Right atrium auricular region (tissue), 2 donors: ENCODE data around the gene TCF12. TPM values are rescaled to one million over a fixed set of nuclear protein-coding genes. Genes with fewer than 3 reads are reported as not detected.

ENCODE experiments used
- DNase-seq: peaks from one replicate; pipeline ENCODE4 v3.0.0-alpha.2; 2019; ENCODE audit warnings: low spot score
- H3K27ac ChIP-seq, 2 donors: fragments of 200-600 bp; sonication (generic); 1 replicate in 1 of 2; 2 replicates in 1 of 2; pipeline ENCODE4 v1.5.1; 2016 to 2019
- H3K27me3 ChIP-seq, 2 donors: fragments of 200-600 bp; sonication (generic); one replicate each; pipeline versions ENCODE4 v1.5.1 to v1.6.0; 2017 to 2019
- H3K36me3 ChIP-seq: fragments of 200-600 bp; sonication (generic); one replicate; pipeline ENCODE4 v1.5.1; 2016
- H3K4me1 ChIP-seq, 2 donors: fragments of 200-600 bp; sonication (generic); one replicate each; pipeline versions ENCODE4 v1.5.1 to v1.6.0; 2017 to 2019
- H3K4me3 ChIP-seq, 2 donors: fragments of 200-600 bp; sonication (generic); 1 replicate in 1 of 2; 2 replicates in 1 of 2; pipeline ENCODE4 v1.5.1; 2017 to 2019; ENCODE audit warnings: mild to moderate bottlenecking in 1 of 2, moderate library complexity in 1 of 2
- H3K9me3 ChIP-seq, 2 donors: fragments of 200-600 bp; sonication (generic); one replicate each; pipeline ENCODE4 v1.5.1; 2019
- total RNA-seq, 2 donors: library from RNA; depleted of rRNA; stranded (reverse); fragments of >200 nt; gene quantifications; one replicate each; pipeline ENCODE4 v1.1.0, GENCODE V29; 2016
- TF ChIP-seq, protein P1 (sequence below), 2 donors: fragments of 200-600 bp; sonication (generic); IDR thresholded peaks; one replicate each; pipeline ENCODE4 v1.5.1; 2019; ENCODE audit warnings: antibody characterized with exemption in 2 of 2

TCF12 gene
- total RNA-seq, 2 donors from 2014 or later: 35.2 to 40.0 TPM

DNA sequence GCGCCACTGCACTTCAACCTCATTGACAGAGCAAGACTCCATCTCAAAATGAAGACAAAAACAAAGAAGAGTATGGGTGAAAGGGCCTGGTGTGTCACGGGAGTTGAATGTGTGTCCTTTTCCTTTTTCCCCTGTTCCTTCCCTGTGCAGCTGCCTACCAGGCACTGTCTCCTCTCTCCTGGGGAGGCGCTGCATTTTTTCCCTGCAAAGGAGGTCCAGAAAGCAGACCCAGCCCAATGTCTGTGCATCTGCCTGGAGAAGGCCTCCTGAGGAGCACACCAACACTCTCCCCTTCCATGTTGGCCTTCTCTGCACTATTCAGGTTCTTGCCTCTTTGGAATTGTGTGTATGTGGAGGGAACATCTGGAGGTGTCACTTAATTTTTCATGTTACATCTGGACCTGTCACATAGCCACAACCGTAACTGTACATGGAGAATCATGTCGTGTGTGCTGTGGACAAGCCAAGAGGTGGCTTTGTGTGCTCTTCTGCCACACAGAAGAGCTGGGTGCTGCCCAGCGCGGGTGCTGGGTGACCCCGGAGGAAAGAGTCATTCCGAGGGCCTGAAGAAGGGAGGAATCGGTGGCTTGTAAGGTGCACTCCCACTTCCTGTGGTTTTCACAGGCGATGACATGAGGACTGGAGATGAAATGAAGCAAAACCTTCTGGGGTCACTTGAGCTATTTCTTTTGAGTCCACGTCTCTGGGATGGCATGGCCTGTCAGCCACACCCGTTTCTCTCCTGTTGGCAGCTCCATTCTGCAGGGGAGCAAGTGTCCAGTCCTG is 411.3 kb downstream of the TCF12 start:
- Histone ChIP-seq H3K27me3 (no peaks in the 10 kb centered on the region), H3K27ac (no peak overlapping the region), H3K4me1 (peaks cover 0 to 8% of the 10 kb centered on the region in 2 donors), H3K4me3 (no peak overlapping the region), H3K9me3 (no peaks in the 10 kb centered on the region), H3K36me3 (no peaks in the 10 kb centered on the region)
- DNase-seq: no peak
- TF ChIP-seq, protein P1, sequence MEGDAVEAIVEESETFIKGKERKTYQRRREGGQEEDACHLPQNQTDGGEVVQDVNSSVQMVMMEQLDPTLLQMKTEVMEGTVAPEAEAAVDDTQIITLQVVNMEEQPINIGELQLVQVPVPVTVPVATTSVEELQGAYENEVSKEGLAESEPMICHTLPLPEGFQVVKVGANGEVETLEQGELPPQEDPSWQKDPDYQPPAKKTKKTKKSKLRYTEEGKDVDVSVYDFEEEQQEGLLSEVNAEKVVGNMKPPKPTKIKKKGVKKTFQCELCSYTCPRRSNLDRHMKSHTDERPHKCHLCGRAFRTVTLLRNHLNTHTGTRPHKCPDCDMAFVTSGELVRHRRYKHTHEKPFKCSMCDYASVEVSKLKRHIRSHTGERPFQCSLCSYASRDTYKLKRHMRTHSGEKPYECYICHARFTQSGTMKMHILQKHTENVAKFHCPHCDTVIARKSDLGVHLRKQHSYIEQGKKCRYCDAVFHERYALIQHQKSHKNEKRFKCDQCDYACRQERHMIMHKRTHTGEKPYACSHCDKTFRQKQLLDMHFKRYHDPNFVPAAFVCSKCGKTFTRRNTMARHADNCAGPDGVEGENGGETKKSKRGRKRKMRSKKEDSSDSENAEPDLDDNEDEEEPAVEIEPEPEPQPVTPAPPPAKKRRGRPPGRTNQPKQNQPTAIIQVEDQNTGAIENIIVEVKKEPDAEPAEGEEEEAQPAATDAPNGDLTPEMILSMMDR (IDR thresholded peaks at IDR 0.05): no peak

DNA sequence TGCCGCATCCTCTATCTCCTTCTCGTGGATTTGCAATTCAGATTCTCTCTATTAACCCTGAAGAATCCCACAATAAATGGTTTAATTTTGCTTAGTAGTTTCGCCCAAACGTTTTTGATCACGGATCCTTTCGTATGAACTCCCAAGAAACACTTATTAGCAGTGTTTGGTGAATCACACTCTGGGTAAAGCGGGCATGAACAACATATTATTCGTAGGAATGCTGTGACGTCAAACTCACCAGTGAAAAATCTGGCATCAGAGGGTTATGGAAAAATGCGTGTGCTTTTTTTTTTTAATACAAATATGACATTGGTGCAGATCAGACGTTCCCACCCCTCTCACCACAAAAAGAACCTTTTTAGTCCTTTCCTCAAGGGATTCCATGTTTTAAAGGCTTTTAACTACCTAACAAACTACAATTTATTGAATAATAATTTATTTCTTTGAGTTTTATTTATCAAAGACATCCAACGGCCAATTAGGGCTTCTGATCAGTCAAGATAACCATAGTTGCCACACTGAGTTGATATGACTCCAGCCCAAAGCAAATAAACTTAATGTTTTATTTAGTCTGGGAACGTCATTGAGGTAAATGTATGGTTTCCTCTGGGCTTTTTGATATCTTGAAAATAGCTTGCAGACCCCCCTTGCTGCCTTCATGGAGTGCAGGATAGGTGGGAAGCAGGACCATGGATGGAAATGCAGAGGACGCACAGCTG is 412.3 kb downstream of the TCF12 start:
- Histone ChIP-seq H3K4me3 (no peak overlapping the region), H3K36me3 (no peaks in the 10 kb centered on the region), H3K27me3 (no peaks in the 10 kb centered on the region), H3K27ac (no peak overlapping the region), H3K4me1 (peaks cover 0 to 8% of the 10 kb centered on the region in 2 donors), H3K9me3 (no peaks in the 10 kb centered on the region)
- TF ChIP-seq, protein P1 (IDR thresholded peaks at IDR 0.05): no peak
- no peak for DNase-seq

DNA sequence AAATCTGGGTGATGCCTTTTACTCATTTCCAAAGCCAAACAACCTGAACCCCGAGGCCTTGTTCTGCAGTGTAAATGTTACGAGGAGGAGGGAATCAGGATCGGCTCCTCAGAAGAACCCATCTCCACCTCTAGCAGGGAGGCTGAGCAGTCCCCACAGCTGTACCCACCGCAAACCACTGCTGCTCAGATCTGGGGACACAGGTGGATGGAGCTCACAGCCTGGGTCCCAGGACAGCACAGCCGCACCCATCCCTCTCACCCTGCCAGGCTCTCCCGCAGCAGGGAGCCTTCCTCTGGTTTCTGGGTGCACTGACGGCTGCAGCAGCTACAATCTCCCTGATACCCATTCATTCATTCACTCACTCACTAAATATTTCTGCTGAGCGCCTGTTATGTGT is 413.9 kb downstream of the TCF12 start:
- TF ChIP-seq, protein P1 (IDR thresholded peaks at IDR 0.05): no peak
- peaks cover 0 to 8% of the 10 kb centered on the region in 2 donors for H3K4me1 ChIP-seq
- H3K27ac ChIP-seq: no peak overlapping the region
- no peaks in the 10 kb centered on the region for H3K36me3 ChIP-seq
- no peak for DNase-seq
- no peaks in the 10 kb centered on the region for H3K9me3 ChIP-seq
- no peak overlapping the region for H3K4me3 ChIP-seq
- no peaks in the 10 kb centered on the region for H3K27me3 ChIP-seq

DNA sequence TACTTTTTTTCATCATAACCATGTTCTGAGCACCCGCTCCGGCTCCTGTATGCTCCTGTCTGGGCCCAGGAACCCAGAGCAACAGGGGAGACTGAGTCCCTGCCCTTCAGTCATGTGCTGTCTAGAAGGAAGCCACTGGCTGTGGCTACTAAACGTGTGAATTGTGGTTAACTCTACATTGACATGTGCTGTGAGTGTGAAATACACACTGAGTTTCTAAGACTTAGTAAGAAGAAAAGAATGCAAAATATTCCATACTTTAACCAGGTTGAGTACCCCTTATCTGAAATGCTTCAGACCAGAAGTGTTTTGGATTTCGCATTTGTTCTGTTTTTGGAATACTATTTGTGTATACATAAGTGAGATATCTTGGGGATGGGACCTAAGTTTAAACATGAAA is 415.0 kb downstream of the TCF12 start:
- TF ChIP-seq, protein P1 (IDR thresholded peaks at IDR 0.05): no peak
- no peak for DNase-seq
- H3K27ac ChIP-seq: no peak overlapping the region
- H3K36me3 ChIP-seq: no peaks in the 10 kb centered on the region
- H3K4me1 ChIP-seq: peaks cover 0 to 19% of the 10 kb centered on the region in 2 donors
- H3K27me3 ChIP-seq: no peaks in the 10 kb centered on the region
- H3K4me3 ChIP-seq: no peak overlapping the region
- H3K9me3 ChIP-seq: no peaks in the 10 kb centered on the region

DNA sequence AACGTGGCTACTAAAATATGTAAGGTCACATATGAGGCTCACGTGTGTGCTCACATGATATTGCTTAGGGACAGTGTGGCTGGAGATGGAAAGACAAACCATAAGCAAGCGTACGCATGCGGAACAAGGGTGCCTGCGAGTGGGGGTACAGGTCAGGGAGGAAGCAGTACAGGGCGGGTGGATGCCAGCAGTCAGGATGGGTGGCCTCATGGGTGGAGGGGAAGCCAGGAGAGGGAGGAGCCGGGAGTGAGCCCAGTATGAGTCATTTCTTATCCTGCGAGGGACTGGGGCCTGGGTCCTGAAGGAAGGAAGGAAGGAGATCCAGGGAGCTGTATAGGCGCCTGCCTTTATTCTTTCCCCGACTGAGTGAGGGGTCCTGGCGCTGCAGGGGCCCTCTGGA is 415.8 kb downstream of the TCF12 start:
- TF ChIP-seq, protein P1 (IDR thresholded peaks at IDR 0.05): no peak
- Histone ChIP-seq H3K27ac (no peak overlapping the region), H3K4me1 (peaks cover 0 to 23% of the 10 kb centered on the region in 2 donors), H3K4me3 (no peak overlapping the region), H3K9me3 (no peaks in the 10 kb centered on the region), H3K27me3 (no peaks in the 10 kb centered on the region), H3K36me3 (no peaks in the 10 kb centered on the region)
- DNase-seq: no peak
